Brain microvascular endothelial cell (primary cell): Measurements from ENCODE around the gene PXDN.

Source experiments
- DNase-seq: peaks from one replicate; pipeline ENCODE4 v3.0.0-alpha.2; 2020
- H3K27ac ChIP-seq: fragments of 250-450 bp; sonication (Bioruptor Pico); 2 replicates; pipeline ENCODE4 v1.5.1; 2020; ENCODE audit warnings: mild to moderate bottlenecking, moderate library complexity
- H3K27me3 ChIP-seq: fragments of 250-450 bp; sonication (Bioruptor Pico); replicated peaks from 2 replicates; pipeline ENCODE4 v1.5.1; 2020; ENCODE audit warnings: mild to moderate bottlenecking
- H3K36me3 ChIP-seq: fragments of 250-450 bp; sonication (Bioruptor Pico); replicated peaks from 2 replicates; pipeline ENCODE4 v1.5.1; 2020; ENCODE audit warnings: mild to moderate bottlenecking
- H3K4me3 ChIP-seq: 2 replicates; pipeline ENCODE4 v1.5.1; 2011; ENCODE audit warnings: low read depth, mild to moderate bottlenecking, control low read depth, low read length, moderate library complexity
- in situ Hi-C: cut with HindIII; loops from 2 replicates; pipeline ENCODE4 v1.10.0; 2017; ENCODE audit warnings: low sequenced_read_pairs, low pct_ligation_motif_present
- TF ChIP-seq, protein P1 (sequence below): IDR thresholded peaks from 2 replicates; pipeline ENCODE4 v1.5.1; 2011; ENCODE audit warnings: low read depth, mild to moderate bottlenecking, moderate library complexity, low read length, control low read depth, inconsistent platforms; ENCODE audit errors: missing control alignments

The PXDN gene

DNA sequence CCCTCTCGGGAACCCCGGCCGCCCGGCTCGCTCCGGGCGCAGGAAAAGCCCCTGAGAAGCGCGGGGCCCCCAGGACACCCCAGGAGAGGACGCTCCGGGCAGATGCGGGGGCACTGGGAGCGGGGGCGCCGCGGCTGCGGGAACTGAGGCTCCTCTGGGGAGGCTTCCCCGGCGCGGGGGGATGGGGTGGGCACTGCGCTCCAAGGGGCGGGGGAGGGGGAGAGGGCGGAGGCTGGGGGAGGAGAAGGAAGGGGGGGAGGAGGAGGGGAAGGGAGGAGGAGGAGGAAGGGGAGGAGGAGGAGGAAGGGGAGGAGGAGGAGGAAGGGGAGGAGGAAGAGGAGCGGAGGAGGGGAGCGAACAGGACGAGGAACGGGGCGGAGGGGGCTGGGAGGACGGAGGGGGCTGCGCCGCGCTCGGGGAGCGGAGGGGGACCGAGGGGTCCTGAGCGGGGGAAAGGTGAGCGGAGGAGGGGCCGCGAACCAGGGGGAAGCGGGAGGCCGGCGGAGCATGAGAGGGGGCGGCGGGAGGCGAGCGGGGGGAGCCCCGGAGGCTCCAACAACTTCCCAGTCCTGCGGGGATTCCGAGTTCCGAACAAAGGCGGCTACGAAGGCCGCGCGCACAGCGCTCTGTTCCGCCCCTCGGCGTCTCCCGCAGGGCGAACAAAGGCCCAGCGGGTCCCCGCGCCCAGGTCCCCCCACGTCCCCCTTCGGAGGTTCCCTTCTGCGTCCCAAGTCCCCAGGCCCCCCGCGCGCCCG lies 742 bp downstream of the PXDN start:
- TF ChIP-seq, protein P1, sequence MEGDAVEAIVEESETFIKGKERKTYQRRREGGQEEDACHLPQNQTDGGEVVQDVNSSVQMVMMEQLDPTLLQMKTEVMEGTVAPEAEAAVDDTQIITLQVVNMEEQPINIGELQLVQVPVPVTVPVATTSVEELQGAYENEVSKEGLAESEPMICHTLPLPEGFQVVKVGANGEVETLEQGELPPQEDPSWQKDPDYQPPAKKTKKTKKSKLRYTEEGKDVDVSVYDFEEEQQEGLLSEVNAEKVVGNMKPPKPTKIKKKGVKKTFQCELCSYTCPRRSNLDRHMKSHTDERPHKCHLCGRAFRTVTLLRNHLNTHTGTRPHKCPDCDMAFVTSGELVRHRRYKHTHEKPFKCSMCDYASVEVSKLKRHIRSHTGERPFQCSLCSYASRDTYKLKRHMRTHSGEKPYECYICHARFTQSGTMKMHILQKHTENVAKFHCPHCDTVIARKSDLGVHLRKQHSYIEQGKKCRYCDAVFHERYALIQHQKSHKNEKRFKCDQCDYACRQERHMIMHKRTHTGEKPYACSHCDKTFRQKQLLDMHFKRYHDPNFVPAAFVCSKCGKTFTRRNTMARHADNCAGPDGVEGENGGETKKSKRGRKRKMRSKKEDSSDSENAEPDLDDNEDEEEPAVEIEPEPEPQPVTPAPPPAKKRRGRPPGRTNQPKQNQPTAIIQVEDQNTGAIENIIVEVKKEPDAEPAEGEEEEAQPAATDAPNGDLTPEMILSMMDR = no peak
- in situ Hi-C loops = loop anchor here (25.0 kb wide), 1 partner anchor 156 kb away; no protein-coding TSS in a partner anchor
- no peaks in the 10 kb centered on the region for H3K27me3 ChIP-seq
- H3K36me3 ChIP-seq = peaks cover 3% of the 10 kb centered on the region
- DNase-seq = no peak
- peak overlapping the region; percentile 93 for H3K27ac ChIP-seq
- H3K4me3 ChIP-seq = peak overlapping the region; percentile 84

DNA sequence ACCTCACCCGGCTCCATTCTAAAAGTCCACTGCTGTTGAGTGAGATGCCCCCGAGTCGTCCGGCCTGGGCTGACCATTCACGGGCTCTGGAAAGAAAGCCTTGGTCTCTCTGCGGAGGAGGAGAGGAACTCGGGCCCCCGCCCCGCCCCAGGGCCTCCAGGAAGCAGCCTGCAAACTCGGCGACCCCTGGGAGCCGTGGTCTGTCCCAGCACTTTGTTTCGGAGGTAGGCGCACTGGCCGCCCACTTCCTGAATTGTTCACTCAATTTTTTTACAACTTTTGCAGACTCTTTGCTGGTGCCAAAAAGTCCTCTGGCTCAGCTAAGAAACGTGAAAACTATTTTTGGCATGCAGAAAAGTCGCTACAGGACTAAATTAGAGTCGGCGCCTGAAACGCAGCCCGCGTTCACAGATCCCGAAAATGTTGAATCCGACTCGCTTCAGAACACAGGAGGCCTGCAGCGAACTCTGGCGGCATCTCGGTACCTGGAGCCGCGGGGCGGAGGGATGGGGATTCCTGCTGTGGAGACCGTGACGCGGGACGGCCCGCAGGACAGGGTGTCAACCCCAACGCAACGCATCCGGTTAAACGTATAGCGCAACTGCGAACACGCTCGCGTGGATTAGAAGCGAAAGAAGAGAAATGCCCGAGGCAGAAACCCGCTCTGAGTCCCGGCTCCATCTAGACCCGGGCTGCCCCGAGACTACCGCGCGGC lies 1.5 kb downstream of the PXDN start:
- TF ChIP-seq, protein P1 = peak; percentile 79
- Histone ChIP-seq H3K27me3 (no peaks in the 10 kb centered on the region), H3K4me3 (peak overlapping the region; percentile 84), H3K27ac (peak overlapping the region; percentile 93), H3K36me3 (peaks cover 3% of the 10 kb centered on the region)
- in situ Hi-C loops = loop anchor here (25.0 kb wide), 1 partner anchor 156 kb away; no protein-coding TSS in a partner anchor
- peak; percentile 94 for DNase-seq

DNA sequence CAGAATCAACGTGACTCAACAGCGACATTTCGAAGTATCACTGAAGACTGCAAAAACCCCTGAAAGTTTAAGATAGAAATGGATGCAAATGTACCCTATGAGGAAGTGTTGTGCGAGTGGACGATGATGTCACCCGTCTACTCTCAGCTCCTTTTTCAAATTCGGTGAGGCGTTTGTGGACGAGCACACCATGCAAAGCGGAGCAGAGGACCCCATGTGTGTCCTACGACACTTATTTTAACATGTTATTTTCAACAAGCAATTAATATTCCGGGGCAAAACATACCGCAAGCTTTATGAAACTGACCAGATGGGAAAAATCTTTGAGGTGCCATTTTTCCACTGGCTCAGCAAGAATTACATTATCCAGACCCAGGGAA lies 2.0 kb downstream of the PXDN start:
- TF ChIP-seq, protein P1 = no peak
- Histone ChIP-seq H3K36me3 (peaks cover 3% of the 10 kb centered on the region), H3K27ac (peak overlapping the region; percentile 93), H3K27me3 (no peaks in the 10 kb centered on the region), H3K4me3 (peak overlapping the region; percentile 84)
- DNase-seq = no peak
- in situ Hi-C loops = loop anchor here (25.0 kb wide), 1 partner anchor 155 kb away; no protein-coding TSS in a partner anchor

DNA sequence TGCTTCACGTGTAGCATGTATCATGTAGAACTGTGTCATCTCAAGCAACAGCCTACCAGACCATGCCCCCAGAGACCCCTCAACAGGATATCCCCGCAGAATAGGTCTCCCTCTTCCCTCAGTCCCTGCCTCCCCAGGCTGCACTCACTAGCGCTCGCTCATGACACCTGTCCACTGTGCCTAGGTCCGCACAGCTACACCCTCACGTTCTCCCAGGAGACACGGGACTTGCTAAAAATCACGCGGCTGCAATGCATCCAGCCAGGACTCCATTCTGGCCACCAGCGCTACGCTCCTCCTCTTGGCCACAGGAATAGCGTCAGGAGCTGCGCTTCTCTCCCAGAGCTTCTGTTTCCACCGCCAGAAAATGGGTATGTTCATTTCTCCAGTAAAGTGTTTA lies 2.5 kb downstream of the PXDN start:
- no peaks in the 10 kb centered on the region for H3K27me3 ChIP-seq
- H3K36me3 ChIP-seq = peaks cover 3% of the 10 kb centered on the region
- peak overlapping the region; percentile 84 for H3K4me3 ChIP-seq
- TF ChIP-seq, protein P1 = no peak
- peak overlapping the region; percentile 93 for H3K27ac ChIP-seq
- in situ Hi-C loops = loop anchor here (25.0 kb wide), 1 partner anchor 155 kb away; no protein-coding TSS in a partner anchor
- no peak for DNase-seq

DNA sequence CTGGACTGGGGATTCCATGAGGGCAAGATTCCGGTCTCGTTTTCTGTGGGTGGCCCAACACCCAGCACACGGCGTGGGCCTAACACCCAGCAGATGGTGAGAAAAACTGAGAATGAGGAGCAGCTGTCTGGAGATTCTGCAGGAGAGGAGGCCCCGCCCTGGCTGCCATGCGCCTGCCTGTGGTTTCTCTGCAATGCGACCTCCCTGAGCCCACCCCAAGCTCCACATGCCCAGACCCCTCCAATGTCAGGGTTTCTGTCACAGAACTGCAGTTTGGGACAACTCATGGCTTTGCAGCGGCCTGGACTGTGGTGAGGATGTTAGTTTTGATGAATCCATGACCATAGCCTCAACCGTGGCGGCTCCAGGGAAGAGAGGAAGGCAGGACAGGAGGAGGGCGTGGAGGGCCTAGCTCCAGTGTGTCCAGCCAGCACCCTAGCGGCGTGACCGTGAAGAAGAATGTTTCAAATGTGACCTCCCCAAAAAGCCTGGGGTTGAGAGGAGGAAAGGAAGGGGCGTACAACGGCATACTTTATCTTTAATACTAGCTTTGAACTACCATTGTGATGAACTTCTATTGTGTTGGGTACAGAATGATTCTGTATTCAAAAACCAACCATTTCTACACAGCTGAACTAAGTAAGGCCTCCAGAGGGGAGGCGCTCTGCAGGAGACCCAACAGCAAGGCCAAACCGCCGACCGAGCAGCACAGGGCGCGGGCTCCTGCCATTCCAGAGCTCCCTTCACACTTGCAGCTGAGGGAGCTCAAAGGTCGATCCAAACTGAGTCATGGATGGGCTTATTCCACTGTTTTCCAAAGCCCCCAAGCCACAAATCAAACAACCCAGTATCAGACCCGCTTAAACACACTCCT lies 3.4 kb downstream of the PXDN start:
- no peaks in the 10 kb centered on the region for H3K27me3 ChIP-seq
- in situ Hi-C loops = loop anchor here (25.0 kb wide), 1 partner anchor 154 kb away; no protein-coding TSS in a partner anchor

More for the DNA sequence above, 3.4 kb downstream of the PXDN start:
- H3K27ac ChIP-seq = peak overlapping the region; percentile 70
- TF ChIP-seq, protein P1 = no peak
- peaks cover 3% of the 10 kb centered on the region for H3K36me3 ChIP-seq
- no peak for DNase-seq
- H3K4me3 ChIP-seq = no peak overlapping the region
